Suprapubic skin (tissue), 4 donors: ENCODE measurements around the gene TM9SF4. TPM values are rescaled to one million over a fixed set of nuclear protein-coding genes. Genes with fewer than 3 reads are reported as not detected.

ENCODE experiments used
- DNase-seq, 2 donors: peaks; one replicate each; pipeline ENCODE4 v3.0.0-alpha.2; 2019; ENCODE audit warnings: low spot score in 2 of 2
- H3K27ac ChIP-seq: fragments of 200-600 bp; sonication (generic); one replicate; pipeline ENCODE4 v1.5.1; 2019
- H3K27me3 ChIP-seq: fragments of 200-600 bp; sonication (generic); one replicate; pipeline ENCODE4 v1.5.1; 2019
- H3K36me3 ChIP-seq: fragments of 200-600 bp; sonication (generic); one replicate; pipeline ENCODE4 v1.5.1; 2019
- H3K4me1 ChIP-seq: fragments of 200-600 bp; sonication (generic); one replicate; pipeline ENCODE4 v1.5.1; 2019
- H3K4me3 ChIP-seq: fragments of 200-600 bp; sonication (generic); one replicate; pipeline ENCODE4 v1.5.1; 2019; ENCODE audit warnings: mild to moderate bottlenecking
- H3K9me3 ChIP-seq: fragments of 200-600 bp; sonication (generic); one replicate; pipeline ENCODE4 v1.5.1; 2019
- CTCF ChIP-seq, 2 donors: fragments of 200-600 bp in 1 of 2; fragments of 450-650 bp in 1 of 2; sonication (generic) in 1 of 2; IDR thresholded peaks; one replicate each; pipeline ENCODE4 v1.5.1; 2016 to 2019; ENCODE audit warnings: antibody characterized with exemption in 2 of 2, mild to moderate bottlenecking in 1 of 2, moderate library complexity in 1 of 2
- EP300 ChIP-seq: sonication (generic); formaldehyde crosslinking; IDR thresholded peaks from one replicate; pipeline ENCODE4 v1.6.1; 2017; ENCODE audit warnings: antibody characterized with exemption
- POLR2A ChIP-seq, 2 donors: fragments of 450-650 bp; IDR thresholded peaks; one replicate each; pipeline ENCODE4 v1.6.1; 2017; ENCODE audit warnings: antibody characterized with exemption in 2 of 2, mild to moderate bottlenecking in 2 of 2, moderate library complexity in 2 of 2
- POLR2AphosphoS5 ChIP-seq, 3 donors: sonication (generic); formaldehyde crosslinking; IDR thresholded peaks; one replicate each; pipeline ENCODE4 v1.6.1; 2017; ENCODE audit warnings: antibody characterized with exemption in 3 of 3
- WGBS: methylation state at CpG from one replicate; pipeline ENCODE4 v1.1.5; 2018; 5-methylcytosine and 5-hydroxymethylcytosine counted together
- total RNA-seq, 4 donors: library from RNA; depleted of rRNA; stranded (reverse); fragments of >200 nt; gene quantifications; one replicate each; pipeline ENCODE4 v1.1.0, GENCODE V29; 2016

Gene TM9SF4
- 10 to 100 TPM; 45.5 to 54.9 (median 51.6) TPM for total RNA-seq

- Histone ChIP-seq H3K4me1 (peaks cover 32% of the 10 kb centered on the region), H3K27ac (peak within 1 kb of the TSS; percentile 95), H3K27me3 (no peaks in the 10 kb centered on the region), H3K36me3 (no peaks in the 10 kb centered on the region), H3K9me3 (no peaks in the 10 kb centered on the region), H3K4me3 (peak within 1 kb of the TSS; percentile 98)
- TF ChIP-seq POLR2AphosphoS5 (IDR thresholded peaks at IDR 0.05) (peak; percentile 35 to 92 (median 42)), POLR2A (IDR thresholded peaks at IDR 0.05) (peak in 1 of 2 donors; percentile 72), CTCF (IDR thresholded peaks at IDR 0.05) (no peak)
- peak; percentile 92 to 93 for DNase-seq
- WGBS: under 1% methylated on average over 38 of the region's 38 CpGs
Observed at GRCh38 chr20:32109392-32110172, at the start of gene TM9SF4. TSS of gene TM9SF4 (plus strand) at chr20:32109714. CDS start at chr20:32109741, 27 bp downstream.

- H3K27me3 ChIP-seq: peaks cover 40% of the 10 kb centered on the region
- no peaks in the 10 kb centered on the region for H3K36me3 ChIP-seq
- H3K4me3 ChIP-seq: no peak overlapping the region
- no peak for DNase-seq
- H3K9me3 ChIP-seq: no peaks in the 10 kb centered on the region
- no peak for TF ChIP-seq EP300
- no peak for TF ChIP-seq POLR2A (IDR thresholded peaks at IDR 0.05)
- TF ChIP-seq POLR2AphosphoS5 (IDR thresholded peaks at IDR 0.05): no peak
- TF ChIP-seq CTCF (IDR thresholded peaks at IDR 0.05): no peak
- H3K4me1 ChIP-seq: no peaks in the 10 kb centered on the region
- 57% methylated on average over 4 of the region's 4 CpGs for WGBS
- no peak overlapping the region for H3K27ac ChIP-seq
Observed at GRCh38 chr20:32062776-32063170, 46.7 kb upstream of the TM9SF4 start.

GRCh38 chr20:32063695-32064094 lies 45.8 kb upstream of the TM9SF4 start:
- H3K4me1 ChIP-seq: no peaks in the 10 kb centered on the region
- H3K9me3 ChIP-seq: no peaks in the 10 kb centered on the region
- no peaks in the 10 kb centered on the region for H3K36me3 ChIP-seq
- H3K27ac ChIP-seq: no peak overlapping the region
- TF ChIP-seq CTCF (IDR thresholded peaks at IDR 0.05): no peak
- TF ChIP-seq EP300: no peak
- no peak for TF ChIP-seq POLR2AphosphoS5 (IDR thresholded peaks at IDR 0.05)
- no peak for TF ChIP-seq POLR2A (IDR thresholded peaks at IDR 0.05)
- H3K4me3 ChIP-seq: no peak overlapping the region
- no peak for DNase-seq
- H3K27me3 ChIP-seq: peaks cover 32% of the 10 kb centered on the region
- 46% methylated on average over 4 of the region's 4 CpGs for WGBS

- no peak for TF ChIP-seq CTCF (IDR thresholded peaks at IDR 0.05)
- TF ChIP-seq EP300: no peak
- TF ChIP-seq POLR2A (IDR thresholded peaks at IDR 0.05): no peak
- no peak for TF ChIP-seq POLR2AphosphoS5 (IDR thresholded peaks at IDR 0.05)
- Histone ChIP-seq H3K9me3 (no peaks in the 10 kb centered on the region), H3K27me3 (peaks cover 28% of the 10 kb centered on the region), H3K4me3 (no peak overlapping the region), H3K4me1 (no peaks in the 10 kb centered on the region), H3K36me3 (no peaks in the 10 kb centered on the region), H3K27ac (no peak overlapping the region)
- 85% methylated on average over 7 of the region's 7 CpGs for WGBS
- DNase-seq: no peak
Observed at GRCh38 chr20:32064667-32065066, 44.8 kb upstream of the TM9SF4 start.

- DNase-seq: no peak
- no peaks in the 10 kb centered on the region for H3K9me3 ChIP-seq
- H3K4me1 ChIP-seq: no peaks in the 10 kb centered on the region
- H3K4me3 ChIP-seq: no peak overlapping the region
- no peak for TF ChIP-seq CTCF (IDR thresholded peaks at IDR 0.05)
- no peak for TF ChIP-seq EP300
- TF ChIP-seq POLR2AphosphoS5 (IDR thresholded peaks at IDR 0.05): no peak
- TF ChIP-seq POLR2A (IDR thresholded peaks at IDR 0.05): no peak
- H3K36me3 ChIP-seq: no peaks in the 10 kb centered on the region
- H3K27ac ChIP-seq: no peak overlapping the region
- peaks cover 14% of the 10 kb centered on the region for H3K27me3 ChIP-seq
- WGBS: 52% methylated on average over 6 of the region's 6 CpGs
Observed at GRCh38 chr20:32067234-32067821, 42.2 kb upstream of the TM9SF4 start.
